Pons (tissue), 1 donor: ENCODE results near the gene CAPN15.
"Not testable (repeated sequence)": the region's sequence is repeated elsewhere in the genome, so short reads cannot be mapped to it uniquely, and the experiment has no call there.

Experiments
- DNase-seq: peaks from one replicate; pipeline ENCODE4 v3.0.0-alpha.2; 2016; ENCODE audit warnings: low spot score

Gene CAPN15

GRCh38 chr16:507527-507926, 20.0 kb upstream of the CAPN15 start:
- DNase-seq = not testable (repeated sequence)

GRCh38 chr16:507996-508395, 19.5 kb upstream of the CAPN15 start:
- DNase-seq = no peak

- DNase-seq = peak; percentile 64
Observed at GRCh38 chr16:508884-509736, 18.4 kb upstream of the CAPN15 start.

GRCh38 chr16:510066-510825, 17.3 kb upstream of the CAPN15 start:
- no peak for DNase-seq

GRCh38 chr16:512802-513201, 14.7 kb upstream of the CAPN15 start:
- no peak for DNase-seq

- no peak for DNase-seq
Observed at GRCh38 chr16:513950-514349, 13.6 kb upstream of the CAPN15 start.

- no peak for DNase-seq
Observed at GRCh38 chr16:515175-515938, 12.2 kb upstream of the CAPN15 start.

- no peak for DNase-seq
Observed at GRCh38 chr16:515939-516226, 11.6 kb upstream of the CAPN15 start.

- DNase-seq = no peak
Observed at GRCh38 chr16:516301-516700, 11.2 kb upstream of the CAPN15 start.

GRCh38 chr16:518858-519257, 8.7 kb upstream of the CAPN15 start:
- peak; percentile 30 for DNase-seq

GRCh38 chr16:519425-519824, 8.1 kb upstream of the CAPN15 start:
- DNase-seq = no peak

- DNase-seq = no peak
Observed at GRCh38 chr16:519841-520687, 7.4 kb upstream of the CAPN15 start.

- no peak for DNase-seq
Observed at GRCh38 chr16:520847-521246, 6.7 kb upstream of the CAPN15 start.

GRCh38 chr16:521381-522210, 5.9 kb upstream of the CAPN15 start:
- DNase-seq = no peak

- DNase-seq = no peak
Observed at GRCh38 chr16:522320-523096, 5.0 kb upstream of the CAPN15 start.

- DNase-seq = no peak
Observed at GRCh38 chr16:523097-523741, 4.3 kb upstream of the CAPN15 start.

- DNase-seq = no peak
Observed at GRCh38 chr16:524274-525040, 3.1 kb upstream of the CAPN15 start.

GRCh38 chr16:525123-525519, 2.4 kb upstream of the CAPN15 start:
- no peak for DNase-seq
